GM18520 (cell line): ENCODE measurements around the gene LTB.

Experiments
- ATAC-seq: cut with Tn5 transposase; IDR thresholded peaks from one replicate; pipeline ENCODE4 v1.9.1; 2021; ENCODE audit not compliant: unreplicated experiment

The LTB gene

GRCh38 chr6:31531771-31532643 lies 50.2 kb downstream of the LTB start:
- no peak for ATAC-seq

GRCh38 chr6:31531162-31531561 lies 51.1 kb downstream of the LTB start:
- no peak for ATAC-seq

- ATAC-seq, result no peak
These were observed 51.6 kb downstream of the LTB start for GRCh38 chr6:31530659-31531058.
